GM12878 (cell line): Measurements from ENCODE around the gene CACNA2D3. TPM values are rescaled to one million over a fixed set of nuclear protein-coding genes. Genes with fewer than 3 reads are reported as not detected.

Source experiments
- ATAC-seq: fragments of 200-7000 bp; cut with Tn5 transposase; 3 replicates; pipeline ENCODE4 v1.9.1; 2020; ENCODE audit warnings: mild to moderate bottlenecking, moderate library complexity
- BruUV-seq: library from RNA; stranded (reverse); fragments of 400-500 nt; replicated peaks from 2 replicates; lab custom pipeline; 2021; lab: Mats Ljungman, UMichigan
- CTCF ChIA-PET: fragments of 300-600 bp; sonication (Branson Sonifier 250); formaldehyde crosslinking; extraction: SDS; loops from one replicate; lab custom pipeline; 2021; ENCODE audit warnings: inconsistent platforms; lab: Yijun Ruan, JAX
- POLR2A ChIA-PET: fragments of 350-600 bp; formaldehyde crosslinking; extraction: SDS; loops from one replicate; lab custom pipeline; 2021; ENCODE audit warnings: inconsistent platforms; lab: Charles Lee
- RAD21 ChIA-PET: fragments of 300-600 bp; sonication (Branson Sonifier 250); formaldehyde crosslinking; loops from one replicate; lab custom pipeline; 2023; ENCODE audit warnings: antibody characterized with exemption; ENCODE audit not compliant: unreplicated experiment; lab: Charles Lee
- SMC1A ChIA-PET: fragments of 300-600 bp; sonication (Branson Sonifier 250); formaldehyde crosslinking; loops from one replicate; lab custom pipeline; 2023; ENCODE audit not compliant: unreplicated experiment, uncharacterized antibody; lab: Charles Lee
- DNase-seq: peaks from one replicate; pipeline ENCODE4 v3.0.0-alpha.2; 2011; ENCODE audit warnings: low read depth, low spot score
- FAIRE-seq: peaks from 3 replicates; lab custom pipeline; 2011; peaks lifted over from hg19 to GRCh38; lab: Jason Lieb, UNC
- H2AFZ ChIP-seq: 2 replicates; pipeline ENCODE4 v1.6.0; 2011; ENCODE audit warnings: low read depth, low read length, control low read depth; ENCODE audit not compliant: control insufficient read depth
- H3K27ac ChIP-seq: 2 replicates; pipeline ENCODE4 v1.5.1; 2011; ENCODE audit warnings: control low read depth; ENCODE audit not compliant: control insufficient read depth, insufficient read depth
- H3K27me3 ChIP-seq, 2 experiments: replicated peaks in 1 of 2; 2 replicates each; pipeline versions ENCODE4 v1.6.0 to v1.6.1; 2011; ENCODE audit warnings: low read length in 1 of 2; ENCODE audit not compliant: control insufficient read depth in 2 of 2, insufficient read depth in 2 of 2
- H3K36me3 ChIP-seq, 2 experiments: 2 replicates each; pipeline ENCODE4 v1.5.1; 2011; ENCODE audit warnings: low read length in 1 of 2; ENCODE audit not compliant: control insufficient read depth in 2 of 2, insufficient read depth in 2 of 2
- H3K4me1 ChIP-seq: 2 replicates; pipeline ENCODE4 v1.6.1; 2011; ENCODE audit warnings: mild to moderate bottlenecking, low read length, moderate library complexity, mixed read lengths; ENCODE audit not compliant: control insufficient read depth, insufficient read depth
- H3K4me2 ChIP-seq: 2 replicates; pipeline ENCODE4 v1.6.0; 2011; ENCODE audit warnings: control low read depth; ENCODE audit not compliant: control insufficient read depth, insufficient read depth
- H3K4me3 ChIP-seq: fragments of 200-600 bp; sonication (generic); 2 replicates; pipeline ENCODE4 v1.5.1; 2016
- H3K79me2 ChIP-seq: 2 replicates; pipeline ENCODE4 v1.6.0; 2011; ENCODE audit warnings: low read length; ENCODE audit not compliant: control insufficient read depth, insufficient read depth
- H3K9ac ChIP-seq: 2 replicates; pipeline ENCODE4 v1.8.0; 2011; ENCODE audit warnings: low read length, control low read depth, mixed read lengths; ENCODE audit not compliant: control insufficient read depth, insufficient read depth
- H3K9me3 ChIP-seq: replicated peaks from 3 replicates; pipeline ENCODE4 v1.5.1; 2011; ENCODE audit warnings: mild to moderate bottlenecking, low read length; ENCODE audit not compliant: control insufficient read depth, insufficient read depth
- H4K20me1 ChIP-seq: 2 replicates; pipeline ENCODE4 v1.6.0; 2011; ENCODE audit not compliant: control insufficient read depth, insufficient read depth
- JUND ChIP-seq: IDR thresholded peaks from 2 replicates; pipeline ENCODE4 v1.6.1; 2012; ENCODE audit warnings: low read depth, mild to moderate bottlenecking, low read length, improper control_type of control experiment, moderate library complexity
- KLF5 ChIP-seq: fragments of 450-650 bp; IDR thresholded peaks from 2 replicates; pipeline ENCODE4 v1.6.1; 2014; ENCODE audit warnings: mild to moderate bottlenecking; ENCODE audit not compliant: partially characterized antibody
- MYC ChIP-seq: IDR thresholded peaks from 2 replicates; pipeline ENCODE4 v1.6.1; 2011; ENCODE audit warnings: mild to moderate bottlenecking, low read length, moderate library complexity, inconsistent platforms; ENCODE audit not compliant: insufficient read depth, insufficient replicate concordance, insufficient read length, severe bottlenecking
- TCF12 ChIP-seq: IDR thresholded peaks from 2 replicates; pipeline ENCODE4 v1.6.1; 2011; ENCODE audit warnings: low read depth, mild to moderate bottlenecking, low read length
- USF1 ChIP-seq: IDR thresholded peaks from 2 replicates; pipeline ENCODE4 v1.6.1; 2011; ENCODE audit warnings: borderline replicate concordance, low read depth, mild to moderate bottlenecking, moderate library complexity, mixed read lengths, low read length; ENCODE audit not compliant: insufficient read depth; ENCODE audit errors: extremely low read length
- YBX1 ChIP-seq: fragments of 450-650 bp; IDR thresholded peaks from 2 replicates; pipeline ENCODE4 v1.6.1; 2016; ENCODE audit warnings: antibody characterized with exemption
- ZBED1 ChIP-seq: IDR thresholded peaks from 2 replicates; pipeline ENCODE4 v1.6.1; 2016; ENCODE audit warnings: borderline replicate concordance
- WGBS: methylation state at CpG from one replicate; pipeline ENCODE4 v1.1.6; 2016; ENCODE audit warnings: low lambda C conversion rate; ENCODE audit not compliant: insufficient replicate concordance, insufficient coverage; ENCODE audit errors: missing lambda C conversion rate; 5-methylcytosine and 5-hydroxymethylcytosine counted together
- in situ Hi-C: fragments of 300-500 bp; cut with MboI; formaldehyde crosslinking; loops from 9 replicates; pipeline ENCODE4 v1.14.3; 2018; ENCODE audit warnings: mixed read lengths
- intact Hi-C: fragments of 100-400 bp; cut with micrococcal nuclease; formaldehyde crosslinking; loops from one replicate; pipeline ENCODE4 v1.14.2; 2022; ENCODE audit not compliant: unreplicated experiment
- polyA plus RNA-seq, 11 experiments: library from polyadenylated mRNA; depleted of rRNA in 4 of 11; unstranded in 6 of 11; stranded (reverse) in 5 of 11; fragments of >200 nt; fragmentation: Nextera tagmentation in 4 of 11; fragmentation: Illumina TruSeq in 1 of 11; extraction: Ambion mirVana in 4 of 11; extraction: Trizol in 1 of 11; gene quantifications; 1 replicate in 1 of 11; 2 replicates in 10 of 11; pipeline versions ENCODE4 v1.2.1 to v1.2.3, GENCODE V29; 2011 to 2016; ENCODE audit warnings: inconsistent platforms in 2 of 11, missing spikeins in 2 of 11, low read depth in 1 of 11
- total RNA-seq, 4 experiments: library from RNA; depleted of rRNA in 3 of 4; stranded (reverse); fragments of >200 nt in 3 of 4; fragmentation: Illumina TruSeq in 1 of 4; extraction: Trizol in 1 of 4; gene quantifications; 2 replicates each; pipeline versions ENCODE4 v1.2.1 to v1.2.3, GENCODE V29; 2013 to 2021

The CACNA2D3 gene
- total and polyA plus RNA-seq, 10 of the 15 experiments (the other 5 are each of a cell fraction or from before 2014, with no cell fraction given) = not detected

DNA sequence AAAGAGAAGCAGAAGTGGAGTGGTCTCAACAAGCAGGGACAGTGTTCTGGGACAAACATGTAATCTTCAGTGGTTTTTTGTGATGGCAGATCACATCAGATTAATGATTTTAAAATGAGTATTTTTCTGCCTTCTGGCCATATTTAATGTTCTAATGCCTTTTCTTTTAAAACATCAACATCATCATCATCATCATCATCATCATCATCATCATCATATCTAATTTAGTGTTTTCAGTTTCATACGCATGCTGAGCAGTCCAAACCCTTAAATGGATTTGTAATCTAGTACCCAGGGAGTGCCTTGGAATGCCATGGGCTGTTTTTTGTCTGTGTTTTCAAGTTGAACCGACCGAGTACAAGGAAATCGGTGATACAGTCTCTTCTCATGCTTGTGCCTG lies 68.9 kb downstream of the CACNA2D3 start:
- RAD21 ChIA-PET = no interaction called here
- 3% methylated on average over 4 of the region's 4 CpGs for WGBS
- ATAC-seq (no peak), FAIRE-seq (no peak), DNase-seq (no peak)
- TF ChIP-seq KLF5 = no peak
- TF ChIP-seq YBX1 = no peak
- TF ChIP-seq USF1 = no peak
- TF ChIP-seq JUND = no peak
- TF ChIP-seq TCF12 = no peak
- Histone ChIP-seq H3K9ac (no peak overlapping the region), H3K27ac (no peak overlapping the region), H3K4me1 (no peaks in the 10 kb centered on the region), H2AFZ (no peak overlapping the region), H3K36me3 (no peaks in the 10 kb centered on the region), H3K4me3 (no peak overlapping the region), H3K9me3 (no peaks in the 10 kb centered on the region), H4K20me1 (no peaks in the 10 kb centered on the region), H3K4me2 (no peak overlapping the region), H3K27me3 (no peaks in the 10 kb centered on the region), H3K79me2 (no peaks in the 10 kb centered on the region)
- CTCF ChIA-PET = no interaction called here
- SMC1A ChIA-PET = no interaction called here
- intact Hi-C loops = no loop called here
- POLR2A ChIA-PET = no interaction called here
- in situ Hi-C loops = no loop called here
- no TSS peak for BruUV-seq

- no peak overlapping the region for H3K4me2 ChIP-seq
- H3K79me2 ChIP-seq = no peaks in the 10 kb centered on the region
- ChIA-PET CTCF (no interaction called here), SMC1A (no interaction called here), POLR2A (no interaction called here), RAD21 (no interaction called here)
- WGBS = 6% methylated on average over 1 of the region's 1 CpG
- DNase-seq (no peak), ATAC-seq (no peak), FAIRE-seq (no peak)
- H2AFZ ChIP-seq = no peak overlapping the region
- TF ChIP-seq ZBED1 (no peak), KLF5 (no peak), MYC (no peak)
- intact Hi-C loops (no loop called here), in situ Hi-C loops (no loop called here)
- H4K20me1 ChIP-seq = no peaks in the 10 kb centered on the region
- H3K4me1 ChIP-seq = no peaks in the 10 kb centered on the region
- no TSS peak for BruUV-seq
- no peak overlapping the region for H3K4me3 ChIP-seq
- no peak overlapping the region for H3K27ac ChIP-seq
- H3K36me3 ChIP-seq = no peaks in the 10 kb centered on the region
- H3K9me3 ChIP-seq = no peaks in the 10 kb centered on the region
- H3K27me3 ChIP-seq = no peaks in the 10 kb centered on the region
- H3K9ac ChIP-seq = no peak overlapping the region
These were observed 69.7 kb downstream of the CACNA2D3 start for GRCh38 chr3:54192026-54192425.
